NCI-H226 (cell line): ENCODE data around the gene PLBD2.

Source experiments
- DNase-seq: peaks from one replicate; pipeline ENCODE4 v3.0.0-alpha.2; 2015

PLBD2 gene

DNA sequence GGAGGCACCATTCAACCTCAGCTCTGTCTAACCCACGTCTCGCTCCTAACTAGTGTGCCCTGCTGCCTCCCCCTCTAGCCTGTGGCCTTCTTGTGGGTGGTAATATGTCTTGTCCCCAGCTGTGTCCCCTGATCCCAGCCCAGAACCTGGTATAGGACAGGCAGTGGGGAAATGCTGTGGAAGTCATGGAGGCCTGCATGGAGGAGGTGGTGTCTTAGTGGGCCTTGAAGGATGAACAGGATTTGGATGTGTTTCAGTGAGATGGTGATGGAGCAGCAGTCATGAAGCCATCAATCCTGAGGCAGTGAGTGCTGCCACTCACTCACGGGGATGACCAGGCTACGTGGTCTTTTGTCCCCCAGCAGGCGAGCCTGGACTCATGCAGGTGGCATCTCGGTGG is 13.4 kb downstream of the PLBD2 start:
- no peak for DNase-seq

DNA sequence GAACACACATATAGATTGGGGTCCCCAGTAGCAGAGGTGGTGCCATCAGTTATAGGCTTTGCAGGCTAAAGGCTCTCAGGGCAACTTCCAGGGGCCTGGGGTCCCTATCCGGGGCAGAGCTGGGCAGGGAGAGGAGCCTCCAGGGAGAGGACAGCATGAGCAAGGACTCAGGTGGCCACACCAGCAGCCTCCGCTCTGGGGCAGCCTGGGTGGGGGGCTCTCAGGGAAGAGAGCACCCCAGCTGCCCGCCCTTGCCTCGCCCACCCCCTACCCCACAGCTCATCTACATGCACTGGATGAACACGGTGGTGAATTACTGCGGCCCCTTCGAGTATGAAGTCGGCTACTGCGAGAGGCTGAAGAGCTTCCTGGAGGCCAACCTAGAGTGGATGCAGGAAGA is 14.0 kb downstream of the PLBD2 start:
- no peak for DNase-seq

DNA sequence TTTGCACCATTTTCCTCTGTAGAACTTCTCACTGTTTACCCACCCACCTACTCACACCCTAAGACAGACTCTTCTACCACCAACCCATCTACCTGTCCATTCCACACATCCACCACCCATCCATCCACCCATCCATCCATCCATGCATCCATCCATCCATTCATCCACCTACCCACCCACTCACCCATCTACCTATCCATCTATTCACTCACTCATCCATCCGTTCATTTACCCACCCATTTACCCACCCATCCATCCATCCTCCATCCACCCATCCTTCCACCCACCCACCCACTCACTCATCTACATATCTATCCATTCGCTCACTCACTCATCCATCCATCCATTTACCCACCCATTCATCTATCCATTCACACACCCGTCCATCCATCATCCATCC is 15.1 kb downstream of the PLBD2 start:
- no peak for DNase-seq

DNA sequence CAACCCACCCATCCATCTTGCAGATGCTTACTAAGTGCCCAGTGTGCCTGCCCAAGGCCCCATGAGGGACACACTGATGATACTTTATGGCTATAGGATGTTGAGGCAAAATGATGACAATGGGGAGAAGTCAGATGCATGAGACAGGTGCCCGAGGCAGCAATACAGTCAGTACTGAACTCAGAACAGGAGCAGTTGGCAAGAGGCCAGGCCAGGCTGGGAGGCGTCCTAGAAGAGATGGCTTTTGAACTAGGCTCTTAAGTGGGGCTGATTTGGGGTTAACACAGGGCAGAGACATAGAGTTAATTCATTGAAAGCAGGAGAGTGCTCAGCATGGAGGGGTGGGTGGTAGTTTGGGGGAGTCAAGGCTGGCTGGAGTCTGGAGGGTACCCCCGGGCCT is 15.6 kb downstream of the PLBD2 start:
- no peak for DNase-seq

DNA sequence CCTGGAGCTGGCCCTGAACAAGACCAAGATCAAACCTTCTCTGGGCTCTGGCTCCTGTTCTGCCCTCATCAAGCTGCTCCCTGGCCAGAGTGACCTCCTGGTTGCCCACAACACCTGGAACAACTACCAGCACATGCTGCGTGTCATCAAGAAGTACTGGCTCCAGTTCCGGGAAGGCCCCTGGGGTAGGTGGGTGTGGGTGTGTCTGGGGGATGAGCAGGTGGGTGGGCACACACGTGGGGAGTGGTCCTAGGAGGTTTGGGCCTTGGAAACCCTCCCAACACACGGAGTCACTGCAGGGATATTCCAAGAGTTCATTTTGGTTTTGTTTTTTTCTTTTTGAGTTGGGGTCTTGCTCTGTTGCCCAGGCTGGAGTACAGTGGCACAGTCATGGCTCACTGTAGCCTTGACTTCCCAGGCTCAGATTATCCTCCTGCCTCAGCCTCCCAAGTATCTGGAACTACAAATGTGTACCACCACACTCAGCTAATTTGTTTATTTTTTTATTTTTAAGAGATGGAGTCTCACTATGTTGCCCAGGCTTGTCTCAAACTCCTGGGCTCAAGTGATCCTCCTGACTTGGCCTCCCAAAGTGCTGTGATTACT is 16.5 kb downstream of the PLBD2 start:
- no peak for DNase-seq

DNA sequence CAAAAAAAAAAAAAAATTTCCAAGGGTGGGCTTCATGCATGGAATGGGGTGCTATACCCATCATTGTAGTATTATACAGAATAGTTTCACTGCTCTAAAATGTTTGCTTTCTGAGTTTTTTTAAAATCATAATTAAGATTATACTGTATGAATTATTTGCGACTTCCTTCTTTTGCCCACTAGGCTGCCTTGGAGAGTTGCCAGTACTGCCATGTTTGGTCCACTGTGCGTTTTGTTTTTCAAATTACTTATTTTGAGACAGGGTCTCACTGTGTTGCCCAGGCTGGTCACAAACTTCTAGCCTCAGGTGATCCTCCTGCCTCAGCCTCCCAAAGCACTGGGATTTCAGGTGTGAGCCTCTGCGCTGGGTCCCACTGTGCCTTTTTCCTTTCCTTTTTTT is 19.9 kb downstream of the PLBD2 start:
- no peak for DNase-seq

DNA sequence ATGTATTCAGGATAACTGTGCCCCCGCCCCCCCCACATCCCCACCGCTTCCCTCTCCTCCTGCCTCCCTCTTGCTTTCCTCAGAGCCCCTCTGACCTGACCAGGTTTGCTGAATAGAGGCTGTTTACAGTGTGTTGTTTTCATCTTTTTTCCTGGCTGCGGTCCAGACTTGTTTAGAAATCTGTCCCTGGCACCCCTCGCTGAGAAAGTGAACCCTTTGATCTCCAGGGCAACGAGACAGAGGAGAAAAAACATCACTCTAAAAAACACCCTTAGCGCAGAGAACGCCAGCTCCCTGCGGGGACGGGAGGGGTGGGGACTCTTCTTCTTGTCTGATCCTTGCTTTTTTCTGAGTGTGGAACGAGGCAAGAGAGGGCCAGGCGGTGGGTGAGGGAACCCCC is 22.8 kb downstream of the PLBD2 start:
- DNase-seq = no peak

DNA sequence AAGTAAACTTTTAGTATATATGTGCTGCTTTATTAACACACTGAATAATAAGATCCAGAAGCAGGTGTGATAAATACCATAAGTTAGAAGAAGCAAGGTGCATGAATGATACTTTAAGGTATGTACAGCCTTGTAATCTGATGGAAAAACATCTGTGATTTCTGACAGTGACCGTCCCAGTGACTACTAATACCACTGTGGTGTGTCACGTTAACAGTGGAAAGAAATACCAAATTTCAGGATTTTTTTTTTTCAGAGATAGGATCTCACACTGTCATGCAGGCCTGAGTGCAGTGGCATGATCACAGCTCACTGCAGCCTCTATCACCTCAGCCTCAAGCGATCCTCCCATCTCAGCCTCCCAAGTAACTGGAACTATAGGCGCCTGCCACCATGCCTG is 23.8 kb downstream of the PLBD2 start:
- no peak for DNase-seq

DNA sequence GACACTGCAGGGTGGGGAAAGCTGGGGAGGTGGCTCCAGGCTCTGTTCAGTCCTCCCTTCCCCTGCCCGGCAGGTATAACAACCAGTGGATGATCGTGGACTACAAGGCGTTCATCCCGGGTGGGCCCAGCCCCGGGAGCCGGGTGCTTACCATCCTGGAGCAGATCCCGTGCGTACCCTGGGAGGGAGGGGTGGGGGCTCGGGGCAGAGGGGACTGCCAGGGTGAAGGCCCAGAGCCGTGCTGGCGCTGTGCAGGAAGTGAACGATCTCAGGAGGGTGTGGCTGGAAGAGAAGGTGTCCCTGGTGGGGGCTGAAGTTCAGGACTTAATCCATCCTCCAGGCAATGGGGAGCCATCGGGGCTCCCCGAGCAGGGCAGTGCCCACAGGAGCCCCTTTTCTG is 26.4 kb downstream of the PLBD2 start:
- no peak for DNase-seq

DNA sequence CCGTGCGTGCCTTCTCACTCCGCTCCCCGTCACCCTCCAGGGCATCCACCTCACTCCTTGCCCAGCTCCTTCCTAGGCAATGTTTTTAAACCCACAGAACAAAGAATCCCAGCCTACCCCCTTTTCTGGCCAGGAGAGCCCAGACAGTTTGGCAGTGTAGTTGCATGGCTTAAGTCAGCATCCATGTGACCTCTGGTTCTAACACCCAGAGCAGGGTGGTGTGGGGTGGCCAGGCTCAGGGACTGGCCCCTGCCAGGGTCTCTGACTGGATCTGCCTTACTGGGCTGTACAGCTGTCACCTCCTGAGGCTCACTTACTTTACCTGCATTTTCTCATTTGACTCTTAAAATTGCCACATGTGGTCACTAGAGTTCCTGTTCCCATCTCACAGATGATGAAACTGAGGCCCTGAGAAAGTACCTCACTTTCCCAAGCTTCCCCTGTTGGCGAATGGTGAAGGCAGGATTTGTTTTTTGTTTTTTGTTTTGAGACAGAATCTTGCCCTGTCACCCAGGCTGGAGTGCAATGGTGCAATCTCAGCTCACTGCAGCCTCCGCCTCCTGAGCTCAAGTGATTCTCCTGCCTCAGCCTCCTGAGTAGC is 27.0 kb downstream of the PLBD2 start:
- no peak for DNase-seq

DNA sequence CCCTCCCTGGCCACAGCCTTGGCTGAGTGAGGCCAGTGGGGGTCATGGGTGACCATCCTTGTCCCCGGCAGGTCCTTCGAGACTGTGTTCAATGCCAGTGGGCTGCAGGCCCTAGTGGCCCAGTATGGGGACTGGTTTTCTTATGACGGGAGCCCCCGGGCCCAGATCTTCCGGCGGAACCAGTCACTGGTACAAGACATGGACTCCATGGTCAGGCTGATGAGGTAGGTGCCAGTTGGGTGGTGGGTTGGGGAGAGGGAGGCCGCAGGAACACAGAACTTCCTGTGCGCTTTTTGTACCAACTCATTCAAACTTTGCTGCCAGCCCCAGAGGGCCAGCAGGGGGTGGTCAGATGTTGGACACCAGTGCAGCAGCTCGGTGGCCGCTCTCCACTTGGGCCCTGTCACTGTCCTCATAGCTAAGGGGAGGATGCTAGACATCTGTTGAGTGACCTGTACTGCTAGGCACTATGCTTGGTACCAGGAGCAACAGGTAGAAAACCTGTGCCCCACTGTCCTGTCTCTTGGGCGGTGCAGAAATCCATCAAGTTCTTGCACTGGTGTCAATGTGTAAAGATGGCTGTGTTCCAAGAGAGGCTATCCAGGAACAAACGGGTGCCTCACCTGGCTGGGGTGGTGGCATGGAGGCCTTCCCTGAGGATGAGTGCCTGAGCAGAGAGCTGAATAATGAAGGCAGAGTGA is 28.6 kb downstream of the PLBD2 start:
- DNase-seq = no peak

DNA sequence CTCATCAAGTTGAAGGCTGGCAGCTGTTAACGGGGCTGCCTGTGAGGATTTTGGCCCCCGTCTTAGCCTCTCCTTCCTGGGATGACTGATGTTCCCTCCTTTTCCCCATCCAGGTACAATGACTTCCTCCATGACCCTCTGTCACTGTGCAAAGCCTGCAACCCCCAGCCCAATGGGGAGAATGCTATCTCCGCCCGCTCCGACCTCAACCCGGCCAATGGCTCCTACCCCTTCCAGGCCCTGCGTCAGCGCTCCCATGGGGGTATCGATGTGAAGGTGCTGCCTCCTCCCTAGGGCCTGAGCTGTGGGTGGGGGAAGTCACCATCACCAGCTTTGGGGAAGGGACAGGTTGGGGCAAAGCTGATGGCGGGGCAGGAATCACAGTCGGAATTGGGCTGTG is 29.2 kb downstream of the PLBD2 start:
- DNase-seq = no peak

DNA sequence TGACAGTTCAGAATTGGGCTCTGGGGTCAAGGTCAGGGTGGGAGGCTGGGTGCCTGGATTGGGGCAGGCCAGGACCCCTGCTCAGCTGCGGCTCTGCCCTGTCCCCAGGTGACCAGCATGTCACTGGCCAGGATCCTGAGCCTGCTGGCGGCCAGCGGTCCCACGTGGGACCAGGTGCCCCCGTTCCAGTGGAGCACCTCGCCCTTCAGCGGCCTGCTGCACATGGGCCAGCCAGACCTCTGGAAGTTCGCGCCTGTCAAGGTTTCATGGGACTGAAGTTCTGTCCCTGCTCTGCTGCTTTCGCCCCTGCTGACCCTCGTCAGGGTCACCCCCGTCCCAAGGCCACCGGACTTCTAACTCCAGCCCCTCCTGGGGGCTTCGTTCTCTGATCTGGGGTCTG is 30.0 kb downstream of the PLBD2 start:
- DNase-seq = no peak

DNA sequence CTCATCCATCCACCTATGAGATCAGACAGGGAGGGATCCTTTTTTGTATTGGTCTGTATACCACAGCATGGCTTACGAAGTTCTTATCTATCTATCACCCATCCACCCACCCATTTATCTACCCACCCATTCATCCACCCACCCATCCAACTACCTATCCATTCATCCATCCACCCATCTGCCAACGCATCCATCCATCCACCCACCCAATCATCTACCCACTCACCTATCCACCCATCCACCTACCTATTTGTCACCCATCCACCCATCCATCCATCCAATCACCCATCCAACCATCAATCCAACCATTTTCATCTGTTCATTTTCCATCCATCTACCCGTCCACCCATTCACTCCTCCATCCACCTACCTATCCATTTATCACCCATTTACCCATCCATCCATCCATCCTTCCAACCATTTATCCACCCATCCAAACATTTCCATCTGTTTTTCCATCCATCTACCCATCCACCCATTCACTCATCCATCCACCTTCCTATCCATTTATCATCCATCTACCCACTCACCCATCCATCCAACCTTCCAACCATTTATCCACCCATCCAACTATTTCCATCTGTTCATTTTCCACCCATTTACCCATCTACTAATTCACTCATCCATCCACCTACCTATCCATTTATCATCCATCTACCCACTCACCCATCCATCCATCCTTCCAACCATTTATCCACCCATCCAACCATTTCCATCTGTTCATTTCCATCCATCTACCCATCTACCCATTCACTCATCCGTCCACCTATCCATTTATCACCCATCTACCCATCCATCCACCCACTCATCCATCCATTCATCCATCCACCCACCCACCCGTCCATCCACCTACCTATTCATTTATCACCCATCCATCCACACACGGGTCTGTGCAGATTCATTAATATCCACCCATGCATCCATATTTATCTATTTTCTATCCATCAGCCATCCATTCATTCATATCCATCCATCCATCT is 32.0 kb downstream of the PLBD2 start:
- no peak for DNase-seq

DNA sequence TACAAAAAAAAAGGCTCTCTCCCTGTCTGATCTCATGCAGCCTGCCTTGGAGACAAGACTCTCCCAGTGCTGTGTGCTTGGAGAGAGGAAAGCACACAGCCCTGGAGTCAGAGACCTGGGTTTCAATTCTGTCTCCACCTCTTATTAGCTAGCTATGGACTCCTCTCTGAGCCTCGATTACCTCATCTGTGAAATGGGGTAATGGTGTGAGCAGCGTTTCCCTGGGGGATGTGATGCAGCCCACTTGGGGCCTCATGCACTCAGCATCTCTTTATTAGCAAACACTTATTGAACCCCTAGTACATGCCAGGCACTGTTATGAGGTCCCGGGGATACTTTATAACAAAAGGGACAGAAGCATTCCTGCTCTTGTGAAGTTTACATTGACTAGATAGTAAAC is 32.8 kb downstream of the PLBD2 start:
- DNase-seq = no peak

DNA sequence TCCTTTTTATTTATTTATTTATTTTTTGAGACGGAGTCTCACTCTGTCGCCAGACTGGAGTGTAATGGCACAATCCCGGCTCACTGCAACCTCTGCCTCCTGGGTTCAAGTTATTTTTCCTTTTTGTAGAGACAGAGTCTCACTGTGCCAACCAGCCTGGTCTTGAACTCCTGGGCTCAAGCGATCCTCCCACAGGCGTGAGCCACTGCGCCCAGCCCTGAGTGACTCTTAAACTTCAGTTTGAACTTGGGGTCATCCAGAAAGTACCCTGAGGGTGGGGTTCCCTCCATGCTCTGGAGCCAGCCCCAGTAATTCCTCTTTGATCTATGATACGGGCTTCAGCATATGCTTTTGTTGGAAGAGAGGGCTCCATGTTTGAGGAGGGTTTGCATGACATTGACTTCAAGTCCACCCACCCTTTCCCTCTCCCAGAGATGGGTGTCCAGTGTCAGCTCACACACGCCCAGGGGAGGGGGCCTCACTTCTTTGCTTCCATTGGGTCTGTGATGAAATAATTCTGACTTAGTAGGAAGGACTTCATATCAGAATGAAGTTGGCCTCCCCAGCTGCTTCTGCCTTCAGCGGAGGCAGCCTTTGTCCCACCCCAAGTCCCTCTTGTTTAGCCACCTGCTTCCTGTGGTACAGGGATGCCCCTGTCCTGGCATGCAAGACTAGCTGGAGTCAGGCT is 33.4 kb downstream of the PLBD2 start:
- DNase-seq = no peak

DNA sequence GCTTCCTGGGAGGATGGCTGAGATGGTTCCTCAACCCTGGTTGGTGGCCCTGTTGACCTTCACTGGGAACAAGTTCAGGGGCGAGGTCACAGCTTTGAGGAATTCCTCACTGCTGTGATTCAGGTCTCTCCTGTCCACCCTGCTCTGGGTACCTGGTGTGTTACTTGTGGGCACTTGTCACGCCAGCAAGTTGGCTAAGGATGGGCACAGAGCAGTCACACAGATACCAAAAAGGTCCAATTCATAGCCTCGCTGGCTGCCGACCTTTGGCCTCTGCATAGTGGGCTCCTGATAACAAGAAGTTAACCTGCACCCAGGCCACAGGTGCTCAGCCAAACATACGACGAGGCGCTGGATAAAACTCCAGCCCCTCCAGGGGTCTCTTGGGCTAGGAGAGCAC is 34.1 kb downstream of the PLBD2 start:
- no peak for DNase-seq

DNA sequence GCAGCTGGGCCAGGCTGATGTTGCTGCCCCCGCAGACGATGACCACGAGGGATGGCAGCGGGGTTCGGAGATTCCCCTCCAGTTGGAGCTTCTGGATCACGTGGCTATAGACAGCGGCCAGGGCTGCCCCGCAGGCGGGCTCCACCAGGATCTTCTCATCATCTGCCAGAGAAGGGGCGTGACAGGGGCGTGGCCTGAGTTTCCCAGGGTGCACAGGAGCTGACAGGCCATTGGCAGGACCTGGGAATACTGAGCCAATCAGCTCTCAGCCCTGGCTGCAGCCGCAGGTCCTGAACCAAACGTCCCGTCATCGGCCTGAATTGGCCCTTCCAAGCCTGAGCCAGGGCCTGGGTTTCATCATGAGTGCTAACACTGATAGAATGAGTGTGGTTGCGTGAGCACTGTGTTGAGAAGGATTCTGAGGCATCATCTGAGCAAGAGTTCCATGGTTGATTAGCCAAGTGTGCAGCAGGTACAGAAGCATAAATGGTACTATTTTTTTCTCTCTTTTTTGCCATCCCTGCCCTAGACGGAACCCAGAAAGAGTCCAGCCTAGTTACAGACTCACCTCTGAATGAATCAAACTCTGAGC is 34.7 kb downstream of the PLBD2 start:
- DNase-seq = no peak

DNA sequence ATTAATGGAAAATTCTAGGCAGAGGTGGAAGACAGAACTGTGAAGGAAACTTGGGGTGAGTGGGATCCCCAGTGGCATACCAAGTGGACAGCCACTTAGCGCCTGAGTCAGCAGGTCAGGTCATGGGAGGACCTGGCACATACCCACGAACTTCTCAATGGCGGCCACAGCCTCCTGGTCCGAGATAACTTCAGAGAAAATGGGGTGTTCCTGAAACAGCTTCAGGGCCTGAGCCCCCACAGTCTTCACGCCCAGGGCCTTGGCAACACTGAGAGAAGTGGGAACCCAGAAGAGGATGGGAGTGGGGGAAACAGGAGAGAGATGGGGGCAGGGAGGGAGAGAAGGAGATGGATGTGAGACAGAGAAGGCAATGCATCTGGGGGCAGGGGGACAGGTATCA is 35.4 kb downstream of the PLBD2 start:
- no peak for DNase-seq

DNA sequence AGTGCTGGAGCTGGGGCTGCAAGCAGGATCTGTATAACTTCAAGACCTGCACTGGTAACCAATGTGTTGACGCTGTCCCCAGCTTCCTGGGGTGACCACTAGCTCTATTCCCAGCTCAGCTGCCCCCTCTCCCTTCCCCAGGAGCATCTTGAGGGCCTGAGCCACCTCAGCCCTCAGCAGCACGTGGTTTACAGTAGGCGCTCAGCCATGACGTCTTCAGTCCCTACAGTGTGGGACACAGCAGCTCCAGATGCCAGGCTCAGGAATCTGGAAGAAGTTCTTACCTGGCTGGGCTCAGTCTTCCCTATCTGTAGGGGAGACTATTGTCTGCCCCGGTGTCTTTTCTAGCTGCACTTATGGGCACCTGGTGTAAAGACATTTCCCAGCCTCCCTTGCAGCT is 36.7 kb downstream of the PLBD2 start:
- DNase-seq = no peak

DNA sequence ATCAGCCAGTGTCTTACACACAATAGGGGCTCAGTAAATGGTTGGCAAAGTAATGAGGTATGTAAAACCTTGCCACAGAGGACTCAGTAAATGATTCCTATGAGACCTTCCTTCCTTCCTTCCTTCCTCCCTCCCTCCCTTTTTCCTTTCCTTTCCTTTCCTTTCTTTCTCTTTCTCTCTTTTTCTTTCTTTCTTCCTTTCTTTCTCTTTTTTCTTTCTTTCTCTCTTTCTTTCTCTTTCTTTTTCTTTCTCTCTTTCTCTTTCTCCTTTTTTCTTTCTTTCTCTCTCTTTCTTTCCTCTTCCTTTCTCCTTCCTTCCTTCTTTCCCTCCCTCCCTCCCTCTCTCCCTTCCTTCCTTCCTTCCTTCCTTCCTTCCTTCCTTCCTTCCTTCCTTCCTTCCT is 37.8 kb downstream of the PLBD2 start:
- no peak for DNase-seq

DNA sequence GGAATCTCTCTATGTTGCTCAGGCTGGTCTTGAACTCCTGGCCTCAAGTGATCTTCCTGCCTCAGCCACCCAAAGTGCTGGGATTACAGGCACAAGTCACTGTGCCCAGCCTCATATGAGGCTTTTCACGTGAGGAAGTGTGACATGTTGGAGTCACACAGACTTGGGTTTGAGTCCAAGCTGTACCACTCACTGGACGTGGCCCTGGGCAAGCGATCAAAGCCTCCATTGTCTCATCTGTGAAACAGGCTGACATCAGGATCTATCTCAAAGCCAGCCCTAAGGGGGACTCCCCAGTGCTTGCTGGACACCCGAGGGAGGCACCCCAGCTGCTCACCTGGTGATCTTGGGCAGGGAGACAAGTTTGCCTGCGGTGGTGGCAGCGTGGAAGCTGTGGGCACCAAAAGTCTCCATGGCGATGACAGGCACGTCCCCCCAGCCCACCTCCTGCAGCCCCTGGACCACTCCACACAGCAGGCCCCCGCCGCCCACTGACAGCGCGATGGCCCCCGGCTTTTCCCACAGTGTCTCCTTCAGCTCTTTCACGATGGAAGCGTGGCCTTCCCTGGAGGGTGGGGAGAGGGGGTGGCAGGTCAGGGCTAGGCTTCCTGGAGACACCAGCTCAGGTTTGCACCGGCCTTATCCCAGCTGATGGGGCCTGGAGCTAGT is 38.6 kb downstream of the PLBD2 start:
- DNase-seq = no peak
